Endothelial cell of umbilical vein (primary cell): ENCODE results near the gene TSPEAR.

Experiments used
- EZH2 ChIP-seq: IDR thresholded peaks from 2 replicates; pipeline ENCODE4 v1.6.1; 2012; ENCODE audit warnings: borderline replicate concordance, low read depth, mild to moderate bottlenecking, moderate library complexity, low read length, inconsistent platforms; ENCODE audit not compliant: severe bottlenecking
- GATA2 ChIP-seq: IDR thresholded peaks from 2 replicates; pipeline ENCODE4 v1.7.0; 2011; ENCODE audit warnings: low read depth, mild to moderate bottlenecking, moderate library complexity, mixed read lengths, low read length; ENCODE audit not compliant: insufficient read length, insufficient read depth
- JUN ChIP-seq: IDR thresholded peaks from 2 replicates; pipeline ENCODE4 v1.6.1; 2011; ENCODE audit warnings: borderline replicate concordance, low read depth; ENCODE audit not compliant: insufficient read length, insufficient read depth
- POLR2AphosphoS5 ChIP-seq: IDR thresholded peaks from 2 replicates; pipeline ENCODE4 v1.6.1; 2012; ENCODE audit warnings: low read depth, mild to moderate bottlenecking, control low read depth, low read length, moderate library complexity; ENCODE audit not compliant: insufficient read depth
- TF ChIP-seq, protein P1 (sequence below), 2 donors: IDR thresholded peaks; 1 replicate in 1 of 2; 2 replicates in 1 of 2; pipeline ENCODE4 v1.5.1; 2011; ENCODE audit warnings: low read length in 2 of 2, mild to moderate bottlenecking in 2 of 2, moderate library complexity in 2 of 2, control low read depth in 1 of 2, inconsistent platforms in 1 of 2, low read depth in 1 of 2; ENCODE audit not compliant: insufficient read depth in 1 of 2; ENCODE audit errors: extremely low read depth in 1 of 2
- TF ChIP-seq, protein P2 (sequence below): IDR thresholded peaks from 2 replicates; pipeline ENCODE4 v1.6.1; 2011; ENCODE audit not compliant: insufficient read depth, insufficient read length

DNA sequence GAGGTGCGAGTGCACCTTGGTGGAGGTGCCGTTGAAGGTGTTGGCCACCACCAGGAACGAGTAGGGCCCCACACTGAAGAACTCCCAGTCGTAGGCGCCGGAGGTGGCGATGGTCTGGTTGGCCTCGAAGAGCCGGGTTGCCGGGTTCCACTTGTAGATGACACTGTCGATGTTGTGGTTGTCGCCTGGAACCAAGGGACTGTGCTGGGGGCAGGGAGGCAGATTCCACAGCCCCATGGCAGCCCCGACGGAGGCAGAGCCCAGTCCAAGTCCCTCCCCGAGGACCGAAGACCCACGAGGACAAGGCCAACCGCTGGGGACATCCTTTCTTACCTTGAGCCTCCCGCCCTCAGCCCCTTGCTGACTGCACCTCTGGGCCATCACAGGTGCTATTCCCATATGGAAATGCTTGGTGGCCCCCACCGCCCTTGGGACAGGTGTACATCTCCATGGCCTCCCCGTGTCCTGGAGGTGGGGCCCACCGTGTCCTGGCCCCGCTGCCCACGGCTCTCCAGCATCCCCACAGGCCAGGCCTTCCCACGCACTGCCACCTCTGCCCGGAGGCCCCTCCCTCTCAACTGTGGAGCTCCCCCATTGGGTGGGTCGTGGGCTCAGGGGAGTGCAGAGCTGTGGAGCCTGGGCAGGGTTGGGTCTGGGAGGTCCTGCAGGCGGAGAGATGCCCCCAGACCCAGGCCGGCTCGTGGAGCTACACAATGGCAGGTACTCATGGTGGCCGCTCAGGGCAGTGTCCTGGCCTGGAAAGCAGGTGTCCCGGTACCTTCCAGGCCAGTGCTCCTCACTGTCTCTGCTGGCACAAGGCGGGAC lies 189.2 kb downstream of the TSPEAR start:
- TF ChIP-seq EZH2 (no peak), POLR2AphosphoS5 (no peak), JUN (no peak), GATA2 (no peak)
- TF ChIP-seq, protein P1, sequence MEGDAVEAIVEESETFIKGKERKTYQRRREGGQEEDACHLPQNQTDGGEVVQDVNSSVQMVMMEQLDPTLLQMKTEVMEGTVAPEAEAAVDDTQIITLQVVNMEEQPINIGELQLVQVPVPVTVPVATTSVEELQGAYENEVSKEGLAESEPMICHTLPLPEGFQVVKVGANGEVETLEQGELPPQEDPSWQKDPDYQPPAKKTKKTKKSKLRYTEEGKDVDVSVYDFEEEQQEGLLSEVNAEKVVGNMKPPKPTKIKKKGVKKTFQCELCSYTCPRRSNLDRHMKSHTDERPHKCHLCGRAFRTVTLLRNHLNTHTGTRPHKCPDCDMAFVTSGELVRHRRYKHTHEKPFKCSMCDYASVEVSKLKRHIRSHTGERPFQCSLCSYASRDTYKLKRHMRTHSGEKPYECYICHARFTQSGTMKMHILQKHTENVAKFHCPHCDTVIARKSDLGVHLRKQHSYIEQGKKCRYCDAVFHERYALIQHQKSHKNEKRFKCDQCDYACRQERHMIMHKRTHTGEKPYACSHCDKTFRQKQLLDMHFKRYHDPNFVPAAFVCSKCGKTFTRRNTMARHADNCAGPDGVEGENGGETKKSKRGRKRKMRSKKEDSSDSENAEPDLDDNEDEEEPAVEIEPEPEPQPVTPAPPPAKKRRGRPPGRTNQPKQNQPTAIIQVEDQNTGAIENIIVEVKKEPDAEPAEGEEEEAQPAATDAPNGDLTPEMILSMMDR (IDR thresholded peaks at IDR 0.05; ENCODE audit: extremely low read depth in 1 of 2, insufficient read depth in 1 of 2, low read depth in 1 of 2, low read length in 2 of 2): no peak
- TF ChIP-seq, protein P2, sequence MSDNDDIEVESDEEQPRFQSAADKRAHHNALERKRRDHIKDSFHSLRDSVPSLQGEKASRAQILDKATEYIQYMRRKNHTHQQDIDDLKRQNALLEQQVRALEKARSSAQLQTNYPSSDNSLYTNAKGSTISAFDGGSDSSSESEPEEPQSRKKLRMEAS: no peak
